Stimulated activated naive CD8-positive, alpha-beta T cell treated with anti-CD3 and anti-CD28 coated beads, Interleukin-15, Interleukin-2, amounts not matched to agents 100 ng/mL and 50 ng/mL, for 24 hours (primary cell): ENCODE results near the gene MFSD6L.

Experiments
- H3K27ac Mint-ChIP-seq: one replicate; pipeline ENCODE4 v1.8.0; 2021; ENCODE audit warnings: mild to moderate bottlenecking, mixed read lengths
- H3K27me3 Mint-ChIP-seq: one replicate; pipeline ENCODE4 v1.8.0; 2021; ENCODE audit warnings: mixed read lengths
- H3K36me3 Mint-ChIP-seq: one replicate; pipeline ENCODE4 v1.8.0; 2021; ENCODE audit warnings: low read depth, mixed read lengths
- H3K4me1 Mint-ChIP-seq: one replicate; pipeline ENCODE4 v1.8.0; 2021; ENCODE audit warnings: low read depth, mixed read lengths
- H3K4me3 Mint-ChIP-seq: one replicate; pipeline ENCODE4 v1.8.0; 2021; ENCODE audit warnings: mild to moderate bottlenecking, mixed read lengths
- H3K9me3 Mint-ChIP-seq: one replicate; pipeline ENCODE4 v1.8.0; 2021; ENCODE audit warnings: mixed read lengths

MFSD6L gene

DNA sequence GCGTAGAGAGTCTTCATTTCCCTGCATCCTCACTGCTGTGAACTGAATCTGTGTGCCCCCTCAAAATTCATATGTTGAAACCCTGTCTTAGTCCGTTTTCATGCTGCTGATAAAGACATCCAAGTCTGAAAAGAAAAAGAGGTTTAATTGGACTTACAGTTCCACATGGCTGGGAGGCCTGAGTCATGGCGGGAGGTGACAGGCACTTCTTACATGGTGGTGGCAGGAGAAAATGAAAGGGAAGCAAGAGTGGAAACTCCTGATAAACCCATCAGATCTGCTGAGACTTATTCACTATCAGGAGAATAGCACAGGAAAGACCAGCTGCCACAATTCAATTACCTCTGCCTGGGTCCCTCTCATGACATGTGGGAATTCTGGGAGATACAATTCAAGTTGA is 51.4 kb downstream of the MFSD6L start:
- H3K27ac Mint-ChIP-seq, result no peak overlapping the region
- H3K4me1 Mint-ChIP-seq, result peaks cover 10% of the 10 kb centered on the region
- peaks cover 6% of the 10 kb centered on the region for H3K9me3 Mint-ChIP-seq
- no peak overlapping the region for H3K4me3 Mint-ChIP-seq
- H3K36me3 Mint-ChIP-seq, result no peaks in the 10 kb centered on the region
- H3K27me3 Mint-ChIP-seq, result no peaks in the 10 kb centered on the region
